Peyer's patch (tissue), 4 donors: ENCODE results near the gene PLLP. TPM values are rescaled to one million over a fixed set of nuclear protein-coding genes. Genes with fewer than 3 reads are reported as not detected.

Experiments
- DNase-seq, 3 donors: peaks; one replicate each; pipeline ENCODE4 v3.0.0-alpha.2; 2017 to 2019
- H3K27ac ChIP-seq, 4 donors: fragments of 200-600 bp; sonication (generic); one replicate each; pipeline ENCODE4 v1.5.1; 2016 to 2019
- H3K27me3 ChIP-seq, 2 donors: fragments of 200-600 bp; sonication (generic); one replicate each; pipeline ENCODE4 v1.5.1; 2019
- H3K36me3 ChIP-seq, 3 donors: fragments of 200-600 bp; sonication (generic); one replicate each; pipeline ENCODE4 v1.5.1; 2016 to 2019
- H3K4me1 ChIP-seq, 4 donors: fragments of 200-600 bp; sonication (generic); one replicate each; pipeline ENCODE4 v1.5.1; 2016 to 2019
- H3K4me3 ChIP-seq, 4 donors: fragments of 200-600 bp; sonication (generic); 1 replicate in 3 of 4; 2 replicates in 1 of 4; pipeline ENCODE4 v1.5.1; 2016 to 2019; ENCODE audit warnings: mild to moderate bottlenecking in 1 of 4
- H3K9me3 ChIP-seq, 4 donors: fragments of 200-600 bp; sonication (generic); one replicate each; pipeline ENCODE4 v1.5.1; 2016 to 2019; ENCODE audit warnings: mild to moderate bottlenecking in 1 of 4
- CTCF ChIP-seq, 6 experiments: fragments of 450-650 bp in 4 of 6; fragments of 200-600 bp in 2 of 6; sonication (generic) in 1 of 6; IDR thresholded peaks; one replicate each; pipeline ENCODE4 v1.5.1; 2017 to 2019; ENCODE audit warnings: antibody characterized with exemption in 6 of 6, mild to moderate bottlenecking in 3 of 6, moderate library complexity in 1 of 6
- POLR2A ChIP-seq, 2 donors: fragments of 450-650 bp; IDR thresholded peaks; one replicate each; pipeline ENCODE4 v1.5.1; 2017; ENCODE audit warnings: antibody characterized with exemption in 2 of 2, mild to moderate bottlenecking in 2 of 2, moderate library complexity in 2 of 2
- total RNA-seq, 4 donors: library from RNA; depleted of rRNA; stranded (reverse); fragments of >200 nt; gene quantifications; one replicate each; pipeline ENCODE4 v1.1.0, GENCODE V29; 2016

The PLLP gene
- total RNA-seq, 4 donors from 2014 or later = 1.7 to 152 (median 126) TPM

- DNase-seq = no peak
- Histone ChIP-seq H3K4me3 (no peak overlapping the region), H3K27ac (no peak overlapping the region), H3K4me1 (peaks cover 0 to 2% (median 0%) of the 10 kb centered on the region in 4 donors), H3K27me3 (no peaks in the 10 kb centered on the region), H3K9me3 (no peaks in the 10 kb centered on the region), H3K36me3 (no peaks in the 10 kb centered on the region)
- TF ChIP-seq POLR2A (IDR thresholded peaks at IDR 0.05) (no peak), CTCF (IDR thresholded peaks at IDR 0.05) (no peak)
Observed at GRCh38 chr16:57289391-57290257, 5.2 kb upstream of the PLLP start.

GRCh38 chr16:57285379-57285778, 907 bp upstream of the PLLP start:
- Histone ChIP-seq H3K27me3 (peaks cover 0 to 4% of the 10 kb centered on the region in 2 donors), H3K36me3 (no peaks in the 10 kb centered on the region), H3K27ac (no peak overlapping the region), H3K4me1 (peaks cover 0 to 10% (median 4%) of the 10 kb centered on the region in 4 donors), H3K4me3 (no peak overlapping the region), H3K9me3 (no peaks in the 10 kb centered on the region)
- no peak for TF ChIP-seq POLR2A (IDR thresholded peaks at IDR 0.05)
- TF ChIP-seq CTCF (IDR thresholded peaks at IDR 0.05) = no peak
- no peak for DNase-seq

- Histone ChIP-seq H3K9me3 (no peaks in the 10 kb centered on the region), H3K4me1 (peaks cover 0 to 13% (median 5%) of the 10 kb centered on the region in 4 donors), H3K36me3 (no peaks in the 10 kb centered on the region), H3K27ac (peak overlapping the region in 3 of 4 donors; percentile 14 to 90 (median 70)), H3K27me3 (peaks cover 0 to 4% of the 10 kb centered on the region in 2 donors), H3K4me3 (peak overlapping the region; percentile 45 to 70 (median 58))
- no peak for DNase-seq
- no peak for TF ChIP-seq CTCF (IDR thresholded peaks at IDR 0.05)
- TF ChIP-seq POLR2A (IDR thresholded peaks at IDR 0.05) = no peak
Observed at GRCh38 chr16:57284952-57285363, 486 bp upstream of the PLLP start.

GRCh38 chr16:57283959-57284208, 588 bp downstream of the PLLP start:
- no peaks in the 10 kb centered on the region for H3K36me3 ChIP-seq
- H3K27me3 ChIP-seq = peaks cover 0 to 4% of the 10 kb centered on the region in 2 donors
- DNase-seq = no peak
- peak overlapping the region; percentile 45 to 70 (median 58) for H3K4me3 ChIP-seq
- no peaks in the 10 kb centered on the region for H3K9me3 ChIP-seq
- no peak for TF ChIP-seq CTCF (IDR thresholded peaks at IDR 0.05)
- no peak for TF ChIP-seq POLR2A (IDR thresholded peaks at IDR 0.05)
- peak overlapping the region; percentile 14 to 90 (median 64) for H3K27ac ChIP-seq
- peaks cover 0 to 20% (median 5%) of the 10 kb centered on the region in 4 donors for H3K4me1 ChIP-seq

- no peaks in the 10 kb centered on the region for H3K9me3 ChIP-seq
- no peaks in the 10 kb centered on the region for H3K36me3 ChIP-seq
- peak overlapping the region in 3 of 4 donors; percentile 45 to 70 (median 64) for H3K4me3 ChIP-seq
- no peak for TF ChIP-seq CTCF (IDR thresholded peaks at IDR 0.05)
- peak; percentile 65 to 88 for TF ChIP-seq POLR2A (IDR thresholded peaks at IDR 0.05)
- peaks cover 0 to 4% of the 10 kb centered on the region in 2 donors for H3K27me3 ChIP-seq
- H3K27ac ChIP-seq = peak overlapping the region in 3 of 4 donors; percentile 57 to 90 (median 70)
- peak in 2 of 3 donors; percentile 68 to 76 for DNase-seq
- H3K4me1 ChIP-seq = peaks cover 0 to 24% (median 5%) of the 10 kb centered on the region in 4 donors
Observed at GRCh38 chr16:57283214-57283958, 1.1 kb downstream of the PLLP start.
